Endothelial cell of umbilical vein (primary cell): ENCODE data around the gene TNFRSF8. TPM values are rescaled to one million over a fixed set of nuclear protein-coding genes. Genes with fewer than 3 reads are reported as not detected.

ENCODE experiments used
- BruUV-seq: library from RNA; stranded (reverse); fragments of 400-500 nt; replicated peaks from 2 replicates; lab custom pipeline; 2021; lab: Mats Ljungman, UMichigan
- CTCF ChIA-PET: fragments of 300-600, 350-600 bp; sonication (Branson Sonifier 250); formaldehyde crosslinking; loops from one replicate; lab custom pipeline; 2021; ENCODE audit warnings: antibody characterized with exemption, inconsistent platforms; lab: Charles Lee
- POLR2A ChIA-PET: fragments of 300-600, 350-600 bp; sonication (Branson Sonifier 250); formaldehyde crosslinking; loops from one replicate; lab custom pipeline; 2021; ENCODE audit warnings: antibody characterized with exemption, inconsistent platforms; lab: Charles Lee
- DNase-seq: peaks from one replicate; pipeline ENCODE4 v3.0.0-alpha.2; 2011; ENCODE audit warnings: low read depth, low spot score
- FAIRE-seq: peaks from 2 replicates; lab custom pipeline; 2011; peaks lifted over from hg19 to GRCh38; lab: Jason Lieb, UNC
- H2AFZ ChIP-seq: 2 replicates; pipeline ENCODE4 v1.6.0; 2012; ENCODE audit warnings: low read depth, low read length, control low read depth, inconsistent platforms
- H3K27ac ChIP-seq: 2 replicates; pipeline ENCODE4 v1.5.1; 2011; ENCODE audit warnings: low read depth, mild to moderate bottlenecking, control low read depth, low read length, moderate library complexity; ENCODE audit not compliant: insufficient read depth
- H3K27me3 ChIP-seq, 2 experiments: 2 replicates each; pipeline versions ENCODE4 v1.6.0 to v1.6.1; 2011; ENCODE audit warnings: low read length in 2 of 2, mixed read lengths in 1 of 2; ENCODE audit not compliant: control insufficient read depth in 2 of 2, insufficient read depth in 2 of 2
- H3K36me3 ChIP-seq, 2 experiments: 2 replicates in 1 of 2; 3 replicates in 1 of 2; pipeline ENCODE4 v1.5.1; 2011; ENCODE audit warnings: low read length in 2 of 2, mild to moderate bottlenecking in 1 of 2, moderate library complexity in 1 of 2; ENCODE audit not compliant: control insufficient read depth in 2 of 2, insufficient read depth in 2 of 2; ENCODE audit errors: extremely low read depth in 1 of 2
- H3K4me1 ChIP-seq: 3 replicates; pipeline ENCODE4 v1.5.1; 2011; ENCODE audit warnings: mild to moderate bottlenecking, low read length; ENCODE audit not compliant: control insufficient read depth, insufficient read depth; ENCODE audit errors: extremely low read depth
- H3K4me2 ChIP-seq: 2 replicates; pipeline ENCODE4 v1.6.1; 2011; ENCODE audit warnings: low read length, control low read depth, mixed read lengths; ENCODE audit not compliant: insufficient read depth
- H3K4me3 ChIP-seq, 3 experiments: fragments of 200-600 bp in 1 of 3; sonication (generic), shearing (Covaris generic) in 1 of 3; replicated peaks in 1 of 3; 2 replicates each; pipeline ENCODE4 v1.5.1; 2011 to 2016; ENCODE audit warnings: control low read depth in 3 of 3, low read length in 3 of 3, mild to moderate bottlenecking in 2 of 3, inconsistent platforms in 1 of 3, low read depth in 1 of 3, moderate library complexity in 1 of 3; ENCODE audit not compliant: insufficient read depth in 1 of 3
- H3K79me2 ChIP-seq: 2 replicates; pipeline ENCODE4 v1.6.0; 2012; ENCODE audit warnings: low read length, inconsistent platforms; ENCODE audit not compliant: control insufficient read depth, insufficient read depth
- H3K9ac ChIP-seq: replicated peaks from 2 replicates; pipeline ENCODE3; 2011; ENCODE audit warnings: low read length, control low read depth; ENCODE audit not compliant: insufficient read depth; ENCODE audit errors: extremely low read depth
- H3K9me1 ChIP-seq: replicated peaks from 3 replicates; pipeline ENCODE4 v1.6.0; 2011; ENCODE audit warnings: mild to moderate bottlenecking, low read length; ENCODE audit not compliant: control insufficient read depth, insufficient read depth; ENCODE audit errors: extremely low read depth
- H3K9me3 ChIP-seq: replicated peaks from 2 replicates; pipeline ENCODE4 v1.5.1; 2012; ENCODE audit warnings: low read length, inconsistent platforms; ENCODE audit not compliant: control insufficient read depth, insufficient read depth
- H4K20me1 ChIP-seq: replicated peaks from 2 replicates; pipeline ENCODE3; 2011; ENCODE audit warnings: mild to moderate bottlenecking, low read length; ENCODE audit not compliant: control insufficient read depth, insufficient read depth; ENCODE audit errors: extremely low read depth
- CTCF ChIP-seq, 2 donors: IDR thresholded peaks; 1 replicate in 1 of 2; 2 replicates in 1 of 2; pipeline ENCODE4 v1.5.1; 2011; ENCODE audit warnings: low read length in 2 of 2, mild to moderate bottlenecking in 2 of 2, moderate library complexity in 2 of 2, control low read depth in 1 of 2, inconsistent platforms in 1 of 2, low read depth in 1 of 2; ENCODE audit not compliant: insufficient read depth in 1 of 2; ENCODE audit errors: extremely low read depth in 1 of 2
- EZH2 ChIP-seq: IDR thresholded peaks from 2 replicates; pipeline ENCODE4 v1.6.1; 2012; ENCODE audit warnings: borderline replicate concordance, low read depth, mild to moderate bottlenecking, moderate library complexity, low read length, inconsistent platforms; ENCODE audit not compliant: severe bottlenecking
- FOS ChIP-seq: IDR thresholded peaks from 2 replicates; pipeline ENCODE4 v1.6.1; 2011; ENCODE audit warnings: mild to moderate bottlenecking, low read length, moderate library complexity, borderline replicate concordance; ENCODE audit not compliant: insufficient read depth
- GATA2 ChIP-seq: IDR thresholded peaks from 2 replicates; pipeline ENCODE4 v1.7.0; 2011; ENCODE audit warnings: low read depth, mild to moderate bottlenecking, moderate library complexity, mixed read lengths, low read length; ENCODE audit not compliant: insufficient read length, insufficient read depth
- JUN ChIP-seq: IDR thresholded peaks from 2 replicates; pipeline ENCODE4 v1.6.1; 2011; ENCODE audit warnings: borderline replicate concordance, low read depth; ENCODE audit not compliant: insufficient read length, insufficient read depth
- MYC ChIP-seq: IDR thresholded peaks from one replicate; pipeline ENCODE4 v1.6.1; 2011; ENCODE audit warnings: mild to moderate bottlenecking, low read depth, low read length
- POLR2A ChIP-seq: IDR thresholded peaks from 2 replicates; pipeline ENCODE4 v1.6.1; 2012; ENCODE audit warnings: low read depth, mild to moderate bottlenecking, control low read depth, low read length
- POLR2AphosphoS5 ChIP-seq: IDR thresholded peaks from 2 replicates; pipeline ENCODE4 v1.6.1; 2012; ENCODE audit warnings: low read depth, mild to moderate bottlenecking, control low read depth, low read length, moderate library complexity; ENCODE audit not compliant: insufficient read depth
- dilution Hi-C: fragments of 300-500 bp; cut with MboI; formaldehyde crosslinking; loops from one replicate; pipeline ENCODE4 v1.15.0; 2019; ENCODE audit warnings: low sequenced_read_pairs; ENCODE audit not compliant: extremely low pct_ligation_motif_present
- intact Hi-C: fragments of 100-400 bp; cut with micrococcal nuclease; formaldehyde crosslinking; loops from one replicate; pipeline ENCODE4 v1.10.0; 2022
- polyA plus RNA-seq, 4 experiments: library from polyadenylated mRNA; depleted of rRNA in 3 of 4; stranded (reverse) in 3 of 4; unstranded in 1 of 4; fragments of >200 nt; gene quantifications; 2 replicates each; pipeline versions ENCODE4 v1.2.1 to v1.2.3, GENCODE V29; 2011 to 2012; ENCODE audit warnings: missing spikeins in 1 of 4
- total RNA-seq: library from RNA; stranded (reverse); gene quantifications from 2 replicates; pipeline ENCODE4 v1.2.3, GENCODE V29; 2021
- TF ChIP-seq, protein P1 (sequence below): IDR thresholded peaks from 2 replicates; pipeline ENCODE4 v1.6.1; 2011; ENCODE audit not compliant: insufficient read depth, insufficient read length

Gene TNFRSF8
- total and polyA plus RNA-seq, 2 donors (not counting 3 experiments of a cell fraction or from before 2014, with no cell fraction given): 0.47 TPM; not detected in 1

- FAIRE-seq: no peak
- H4K20me1 ChIP-seq: no peaks in the 10 kb centered on the region
- no peaks in the 10 kb centered on the region for H3K9me1 ChIP-seq
- TF ChIP-seq CTCF (IDR thresholded peaks at IDR 0.05; ENCODE audit: extremely low read depth in 1 of 2, insufficient read depth in 1 of 2, low read depth in 1 of 2, low read length in 2 of 2) (no peak), GATA2 (no peak), MYC (no peak), JUN (no peak), POLR2A (no peak), POLR2AphosphoS5 (no peak), FOS (no peak), EZH2 (no peak)
- TF ChIP-seq, protein P1, sequence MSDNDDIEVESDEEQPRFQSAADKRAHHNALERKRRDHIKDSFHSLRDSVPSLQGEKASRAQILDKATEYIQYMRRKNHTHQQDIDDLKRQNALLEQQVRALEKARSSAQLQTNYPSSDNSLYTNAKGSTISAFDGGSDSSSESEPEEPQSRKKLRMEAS: no peak
- peaks cover 10% of the 10 kb centered on the region for H3K79me2 ChIP-seq
- H3K4me1 ChIP-seq: peaks cover 38% of the 10 kb centered on the region
- no peak overlapping the region for H3K4me3 ChIP-seq
- intact Hi-C loops (no loop called here), dilution Hi-C loops (no loop called here)
- H3K9me3 ChIP-seq: no peaks in the 10 kb centered on the region
- H3K36me3 ChIP-seq: no peaks in the 10 kb centered on the region
- no peak overlapping the region for H3K9ac ChIP-seq
- no peak overlapping the region for H3K27ac ChIP-seq
- no peak overlapping the region for H2AFZ ChIP-seq
- ChIA-PET POLR2A (interaction anchor here (0.7 kb wide), 1 partner anchor 52 kb away, joined by 6 read pairs; no protein-coding TSS in a partner anchor), CTCF (interaction anchor here (0.6 to 8.3 kb wide), 8 partner anchors 14 to 64 kb away, joined by 3 to 118 read pairs (median 5); no protein-coding TSS in a partner anchor)
- H3K4me2 ChIP-seq: no peak overlapping the region
- BruUV-seq: no TSS peak
- DNase-seq: no peak
- no peaks in the 10 kb centered on the region for H3K27me3 ChIP-seq
These were observed 120.1 kb downstream of the TNFRSF8 start for GRCh38 chr1:12183095-12183794.
